ENCODE data around the gene CES4A. TPM values are rescaled to one million over a fixed set of nuclear protein-coding genes. Genes with fewer than 3 reads are reported as not detected.

Gene CES4A
- total and polyA plus RNA-seq, 2 of the 13 experiments (the other 11 are each of a cell fraction or from before 2014, with no cell fraction given): 0.09 to 0.17 TPM

DNA sequence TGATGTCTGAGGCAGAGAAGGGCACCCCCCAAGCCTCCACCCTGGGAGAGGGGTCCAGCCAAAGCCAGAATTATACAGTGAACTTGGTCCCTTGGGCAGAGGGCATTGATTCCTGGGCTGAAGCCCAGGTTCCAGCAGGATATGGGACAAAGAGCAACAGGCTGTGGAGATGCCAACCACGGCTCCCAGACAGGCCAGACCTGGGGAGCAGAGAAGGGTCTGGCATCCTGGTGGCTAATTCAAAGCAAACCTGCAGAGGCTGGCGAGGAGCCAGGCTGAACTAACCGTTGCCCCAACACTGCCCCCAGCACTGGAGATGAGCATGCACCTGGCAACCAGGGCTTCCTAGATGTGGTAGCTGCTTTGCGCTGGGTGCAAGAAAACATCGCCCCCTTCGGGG is 24.3 kb upstream of the CES4A start:
- Histone ChIP-seq H3K4me2 (ENCODE audit: low read depth, low read length) (no peak overlapping the region), H4K20me1 (ENCODE audit: insufficient read depth, low read length) (no peaks in the 10 kb centered on the region), H3K36me3 (replicated peaks in 1 of 2; ENCODE audit: control insufficient read depth in 1 of 2, insufficient read depth in 2 of 2, low read length in 2 of 2) (no peaks in the 10 kb centered on the region), H3K27ac (ENCODE audit: extremely low read length, insufficient read depth, low read length) (no peak overlapping the region), H2AFZ (ENCODE audit: low read length) (no peak overlapping the region), H3K4me1 (ENCODE audit: insufficient read depth, low read length) (peaks cover 26% of the 10 kb centered on the region), H3K9ac (ENCODE audit: insufficient read depth, low read depth, low read length) (no peak overlapping the region), H3K9me3 (ENCODE audit: low read length) (no peaks in the 10 kb centered on the region), H3K27me3 (ENCODE audit: control insufficient read depth in 1 of 2, insufficient read depth in 2 of 2, low read length in 2 of 2) (no peaks in the 10 kb centered on the region), H3K4me3 (replicated peaks in 1 of 3; ENCODE audit: insufficient read depth in 1 of 3, low read depth in 2 of 3, low read length in 3 of 3) (no peak overlapping the region), H3K79me2 (ENCODE audit: insufficient read depth, low read length) (no peaks in the 10 kb centered on the region)
- FAIRE-seq (no peak), DNase-seq (ENCODE audit: low spot score) (no peak), ATAC-seq (no peak)
- no TSS peak for BruUV-seq (replicated peaks)
- intact Hi-C loops (cut with micrococcal nuclease; ENCODE audit: unreplicated experiment): no loop called here
- CTCF ChIA-PET (ENCODE audit: low intra/inter-chr PET ratio, low total read pairs): no interaction called here
- POLR2A ChIA-PET: no interaction called here
- TF ChIP-seq IRF2 (CRISPR knock-in tag; IDR thresholded peaks at IDR 0.05): no peak
- no peak for TF ChIP-seq HIVEP1 (CRISPR knock-in tag; IDR thresholded peaks at IDR 0.05)
- TF ChIP-seq SP4 (CRISPR knock-in tag; IDR thresholded peaks at IDR 0.05): no peak
- TF ChIP-seq WIZ (CRISPR knock-in tag; IDR thresholded peaks at IDR 0.05): no peak
- TF ChIP-seq ZNF512 (CRISPR knock-in tag; IDR thresholded peaks at IDR 0.05): no peak
- no peak for TF ChIP-seq ZNF34 (CRISPR knock-in tag; IDR thresholded peaks at IDR 0.05; ENCODE audit: borderline replicate concordance)
- TF ChIP-seq NFYC (CRISPR knock-in tag; IDR thresholded peaks at IDR 0.05): no peak
- no peak for TF ChIP-seq SETDB1 (CRISPR knock-in tag; IDR thresholded peaks at IDR 0.05; ENCODE audit: borderline replicate concordance)
- no peak for TF ChIP-seq PAX8 (CRISPR knock-in tag; IDR thresholded peaks at IDR 0.05; ENCODE audit: borderline replicate concordance)
- TF ChIP-seq CSRNP2 (CRISPR knock-in tag; conservative IDR thresholded peaks at IDR 0.05; ENCODE audit: low read depth): no peak
- TF ChIP-seq KLF9 (CRISPR knock-in tag; IDR thresholded peaks at IDR 0.05; ENCODE audit: low read depth): no peak
- no peak for TF ChIP-seq UBTF (CRISPR knock-in tag; IDR thresholded peaks at IDR 0.05)
- TF ChIP-seq SIN3B (IDR thresholded peaks at IDR 0.05; ENCODE audit: low read length): no peak
- TF ChIP-seq MXD4 (CRISPR knock-in tag; IDR thresholded peaks at IDR 0.05): no peak
- no peak for TF ChIP-seq SNAI1 (CRISPR knock-in tag; IDR thresholded peaks at IDR 0.05; ENCODE audit: borderline replicate concordance)
- TF ChIP-seq ZNF740 (CRISPR knock-in tag; IDR thresholded peaks at IDR 0.05): no peak
- TF ChIP-seq ZC3H13 (CRISPR knock-in tag; IDR thresholded peaks at IDR 0.05): no peak
- WGBS (ENCODE audit: low lambda C conversion rate): 79% methylated on average over 5 of the region's 6 CpGs
- in situ Hi-C loops (cut with HindIII; ENCODE audit: extremely low pct_ligation_motif_present, low pct_unique_long_range_greater_than_20kb): no loop called here
